GM12873 (cell line): ENCODE data around the gene MRPS31.

Source experiments
- TF ChIP-seq, protein P1 (sequence below): IDR thresholded peaks from 2 replicates; pipeline ENCODE4 v1.5.1; 2012; ENCODE audit warnings: low read depth, mild to moderate bottlenecking, moderate library complexity, low read length, control low read depth; ENCODE audit not compliant: insufficient read depth; ENCODE audit errors: missing control alignments

MRPS31 gene

DNA sequence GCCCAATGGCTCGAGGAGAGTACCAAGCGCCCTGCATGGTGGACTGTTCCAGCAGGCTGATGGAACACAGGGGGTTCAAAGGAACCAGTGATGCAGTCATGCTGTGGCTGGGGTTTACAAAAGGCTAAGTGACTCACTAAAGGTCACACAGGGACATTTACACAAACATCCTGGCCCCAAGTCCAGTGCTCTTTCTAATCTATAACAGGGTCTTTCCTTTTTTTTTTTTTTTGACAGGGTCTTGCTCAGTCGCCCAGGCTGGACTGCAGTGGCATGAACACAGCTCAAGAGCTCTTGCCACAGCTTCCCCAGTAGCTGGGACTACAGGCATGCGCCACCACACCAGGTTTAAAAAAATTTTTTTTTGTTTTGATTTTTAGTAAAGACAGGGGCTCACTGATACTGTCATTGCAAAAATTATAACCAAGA, 15.6 kb upstream of the MRPS31 start:
- TF ChIP-seq, protein P1, sequence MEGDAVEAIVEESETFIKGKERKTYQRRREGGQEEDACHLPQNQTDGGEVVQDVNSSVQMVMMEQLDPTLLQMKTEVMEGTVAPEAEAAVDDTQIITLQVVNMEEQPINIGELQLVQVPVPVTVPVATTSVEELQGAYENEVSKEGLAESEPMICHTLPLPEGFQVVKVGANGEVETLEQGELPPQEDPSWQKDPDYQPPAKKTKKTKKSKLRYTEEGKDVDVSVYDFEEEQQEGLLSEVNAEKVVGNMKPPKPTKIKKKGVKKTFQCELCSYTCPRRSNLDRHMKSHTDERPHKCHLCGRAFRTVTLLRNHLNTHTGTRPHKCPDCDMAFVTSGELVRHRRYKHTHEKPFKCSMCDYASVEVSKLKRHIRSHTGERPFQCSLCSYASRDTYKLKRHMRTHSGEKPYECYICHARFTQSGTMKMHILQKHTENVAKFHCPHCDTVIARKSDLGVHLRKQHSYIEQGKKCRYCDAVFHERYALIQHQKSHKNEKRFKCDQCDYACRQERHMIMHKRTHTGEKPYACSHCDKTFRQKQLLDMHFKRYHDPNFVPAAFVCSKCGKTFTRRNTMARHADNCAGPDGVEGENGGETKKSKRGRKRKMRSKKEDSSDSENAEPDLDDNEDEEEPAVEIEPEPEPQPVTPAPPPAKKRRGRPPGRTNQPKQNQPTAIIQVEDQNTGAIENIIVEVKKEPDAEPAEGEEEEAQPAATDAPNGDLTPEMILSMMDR, result no peak

DNA sequence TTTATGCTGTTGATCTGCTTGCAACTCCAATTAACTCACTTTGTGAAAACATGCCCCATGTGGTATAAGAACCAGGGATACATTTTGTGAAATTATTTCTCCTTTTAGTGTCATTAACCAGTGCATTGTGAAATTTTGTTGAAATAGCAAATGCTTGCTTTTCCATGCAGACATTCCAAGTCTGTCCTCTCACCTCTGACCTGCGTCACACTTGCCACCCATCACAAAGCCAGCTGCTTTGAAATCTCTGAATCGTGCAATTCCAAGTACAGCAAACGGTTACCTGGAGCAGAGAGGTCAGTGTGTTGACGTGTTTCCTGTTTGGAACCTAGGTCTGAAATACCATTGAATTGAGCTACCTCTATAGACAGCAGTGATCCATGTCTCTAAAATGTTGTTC, 13.6 kb upstream of the MRPS31 start:
- TF ChIP-seq, protein P1, result no peak

DNA sequence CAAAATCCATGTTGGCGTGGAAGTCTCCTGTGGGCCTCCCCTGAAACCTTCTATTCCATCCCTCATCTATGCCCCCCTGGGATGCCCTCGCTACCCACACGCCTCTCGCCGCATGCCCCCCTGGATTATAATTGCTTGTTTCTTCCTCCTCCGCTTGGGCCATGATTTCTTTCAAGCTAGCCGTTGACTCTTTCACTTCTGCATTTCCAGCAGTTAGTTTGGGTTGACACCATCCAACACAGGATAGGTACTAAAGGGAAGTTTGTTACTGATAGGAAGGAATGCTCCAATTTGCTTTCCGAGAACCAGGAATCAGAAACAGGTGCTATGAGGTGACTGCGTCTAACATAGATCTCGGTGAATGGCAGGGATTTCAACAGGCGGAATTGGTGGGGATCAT, 10.7 kb upstream of the MRPS31 start:
- TF ChIP-seq, protein P1, result no peak

DNA sequence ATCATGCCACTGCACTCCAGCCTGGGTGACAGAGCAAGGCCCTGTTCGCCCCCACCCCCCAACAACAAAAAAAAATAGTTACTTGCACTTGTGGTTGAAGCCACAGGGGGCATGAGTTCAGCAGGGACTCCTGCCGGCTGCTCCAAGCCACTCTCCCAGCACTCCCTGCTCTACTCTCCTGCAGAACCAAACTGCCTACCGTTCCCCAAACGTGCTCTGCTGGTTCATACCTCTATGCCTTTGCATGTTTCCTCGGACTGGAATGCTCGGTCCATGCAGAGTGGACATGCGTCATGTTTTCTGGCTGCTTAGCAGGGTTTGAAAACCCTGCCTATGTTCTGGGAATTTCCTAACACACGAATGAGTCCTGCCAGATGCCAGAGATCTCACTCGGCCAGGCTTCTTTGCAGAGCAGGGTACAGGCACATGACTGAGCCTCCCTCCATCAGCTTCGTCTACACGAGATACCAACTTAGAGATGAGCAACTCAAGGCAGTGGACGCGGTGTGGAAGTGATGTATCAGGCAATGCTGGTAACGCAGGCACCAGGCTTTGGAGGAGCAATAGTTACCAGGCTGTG, 9.9 kb upstream of the MRPS31 start:
- TF ChIP-seq, protein P1, result peak; percentile 7

DNA sequence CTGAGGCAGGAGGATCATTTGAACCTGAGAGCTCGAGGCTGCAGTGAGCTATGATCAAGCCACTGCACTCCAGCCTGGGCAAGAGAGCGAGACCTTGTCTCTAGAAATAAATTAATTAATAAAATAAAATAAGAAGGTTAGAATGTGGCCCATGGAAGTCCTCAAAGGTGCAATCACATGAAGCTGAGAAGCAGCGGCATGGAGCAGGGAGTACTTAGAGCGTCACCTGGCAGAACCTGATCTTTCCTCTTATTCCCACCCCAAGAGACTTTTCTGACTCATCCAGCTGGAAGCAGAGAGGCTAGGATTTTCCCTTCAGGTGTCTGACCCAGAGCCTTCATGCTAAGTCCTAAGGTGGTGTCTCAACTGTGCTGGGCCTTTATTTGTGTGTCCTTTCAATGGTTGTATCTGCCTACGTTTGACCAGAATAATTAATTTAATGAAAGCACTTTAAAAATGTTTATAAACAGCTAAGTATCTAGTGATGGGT, 8.9 kb upstream of the MRPS31 start:
- TF ChIP-seq, protein P1, result no peak

DNA sequence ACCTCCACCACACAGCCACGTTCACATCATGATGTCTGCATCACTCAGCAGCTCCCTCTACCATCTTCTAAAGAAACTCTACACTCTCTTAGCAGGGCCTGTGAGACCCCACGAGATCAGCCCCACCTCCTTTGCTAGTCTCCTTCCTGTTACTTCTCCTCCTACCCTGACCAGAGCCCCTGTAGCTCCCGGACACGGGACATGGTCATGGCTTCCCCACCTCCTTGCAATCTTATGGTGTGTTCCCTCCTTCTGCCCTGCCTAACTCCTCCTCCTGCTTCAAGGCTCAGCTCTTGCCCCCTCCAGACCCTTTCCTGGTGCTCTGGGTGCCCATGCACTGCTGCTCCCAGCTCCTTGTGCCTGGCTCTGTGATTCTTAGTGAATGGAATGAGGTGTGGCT, 8.1 kb upstream of the MRPS31 start:
- TF ChIP-seq, protein P1, result no peak

DNA sequence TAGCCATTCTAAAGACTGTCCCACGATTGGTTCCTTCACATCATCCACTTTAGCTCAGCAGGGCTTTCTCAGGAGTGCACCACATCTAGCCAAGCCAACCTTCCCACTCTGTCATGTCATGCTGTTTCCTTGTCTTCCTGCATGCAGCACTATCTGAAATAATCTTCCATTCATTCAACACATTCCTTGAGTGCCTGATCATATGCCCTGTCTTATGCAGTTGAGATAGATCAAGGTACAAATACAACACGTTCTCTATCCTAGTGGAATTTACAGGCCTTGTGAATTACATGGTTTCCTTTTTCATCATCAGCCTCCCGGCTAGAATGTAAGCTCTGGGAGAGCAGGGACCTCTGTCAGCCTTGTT, 6.8 kb upstream of the MRPS31 start:
- TF ChIP-seq, protein P1, result no peak
